Keratinocyte (primary cell): ENCODE results near the gene FRMD6. TPM values are rescaled to one million over a fixed set of nuclear protein-coding genes. Genes with fewer than 3 reads are reported as not detected.

Source experiments
- DNase-seq: peaks from one replicate; pipeline ENCODE4 v3.0.0-alpha.2; 2011; ENCODE audit warnings: low read depth, missing footprints, low spot score
- FAIRE-seq: peaks from 2 replicates; lab custom pipeline; 2011; peaks lifted over from hg19 to GRCh38; lab: Jason Lieb, UNC
- H2AFZ ChIP-seq: 2 replicates; pipeline ENCODE4 v1.6.0; 2012; ENCODE audit warnings: low read length, control low read depth, inconsistent platforms; ENCODE audit not compliant: control insufficient read depth
- H3K27ac ChIP-seq: 2 replicates; pipeline ENCODE4 v1.5.1; 2011; ENCODE audit warnings: low read length; ENCODE audit not compliant: control insufficient read depth, insufficient read depth
- H3K27me3 ChIP-seq: 3 replicates; pipeline ENCODE4 v1.6.0; 2011; ENCODE audit warnings: low read length; ENCODE audit not compliant: control insufficient read depth, insufficient read depth; ENCODE audit errors: extremely low read depth
- H3K36me3 ChIP-seq, 2 experiments: 2 replicates in 1 of 2; 3 replicates in 1 of 2; pipeline ENCODE4 v1.5.1; 2011; ENCODE audit warnings: low read length in 2 of 2, mild to moderate bottlenecking in 1 of 2; ENCODE audit not compliant: control insufficient read depth in 2 of 2, insufficient read depth in 2 of 2; ENCODE audit errors: extremely low read depth in 1 of 2
- H3K4me1 ChIP-seq: 3 replicates; pipeline ENCODE4 v1.5.1; 2011; ENCODE audit warnings: low read length; ENCODE audit not compliant: control insufficient read depth, insufficient read depth; ENCODE audit errors: extremely low read depth
- H3K4me2 ChIP-seq: 3 replicates; pipeline ENCODE4 v1.6.0; 2011; ENCODE audit warnings: low read depth, low read length; ENCODE audit not compliant: control insufficient read depth, insufficient read depth; ENCODE audit errors: extremely low read depth
- H3K4me3 ChIP-seq, 3 experiments: fragments of 200-600 bp in 1 of 3; sonication (generic) in 1 of 3; 2 replicates in 2 of 3; 3 replicates in 1 of 3; pipeline ENCODE4 v1.5.1; 2011 to 2016; ENCODE audit warnings: low read length in 3 of 3, mild to moderate bottlenecking in 3 of 3, control low read depth in 2 of 3, inconsistent platforms in 1 of 3, low read depth in 1 of 3, mixed read lengths in 1 of 3, mixed run types in 1 of 3, moderate library complexity in 1 of 3; ENCODE audit not compliant: control insufficient read depth in 2 of 3, insufficient read depth in 2 of 3; ENCODE audit errors: extremely low read depth in 1 of 3
- H3K79me2 ChIP-seq: 2 replicates; pipeline ENCODE4 v1.6.0; 2012; ENCODE audit warnings: low read length; ENCODE audit not compliant: control insufficient read depth, insufficient read depth
- H3K9ac ChIP-seq: 3 replicates; pipeline ENCODE4 v1.6.0; 2011; ENCODE audit warnings: low read length; ENCODE audit not compliant: control insufficient read depth, insufficient read depth; ENCODE audit errors: extremely low read depth
- H3K9me1 ChIP-seq: 3 replicates; pipeline ENCODE4 v1.6.0; 2011; ENCODE audit warnings: low read length; ENCODE audit not compliant: control insufficient read depth, insufficient read depth; ENCODE audit errors: extremely low read depth
- H3K9me3 ChIP-seq: 2 replicates; pipeline ENCODE4 v1.5.1; 2012; ENCODE audit warnings: low read depth, low read length; ENCODE audit not compliant: control insufficient read depth
- H4K20me1 ChIP-seq: 3 replicates; pipeline ENCODE4 v1.6.0; 2011; ENCODE audit warnings: low read length; ENCODE audit not compliant: control insufficient read depth, insufficient read depth; ENCODE audit errors: extremely low read depth
- EZH2 ChIP-seq: IDR thresholded peaks from one replicate; pipeline ENCODE4 v1.6.1; 2012; ENCODE audit warnings: inconsistent platforms, mild to moderate bottlenecking, low read length, moderate library complexity
- dilution Hi-C: fragments of 300-500 bp; cut with MboI; formaldehyde crosslinking; loops from one replicate; pipeline ENCODE4 v1.7.0; 2020; ENCODE audit warnings: low sequenced_read_pairs; ENCODE audit not compliant: extremely low pct_ligation_motif_present
- polyA plus RNA-seq, 5 experiments: library from polyadenylated mRNA; depleted of rRNA in 3 of 5; stranded (reverse) in 3 of 5; stranded (forward) in 1 of 5; unstranded in 1 of 5; fragments of >200 nt; gene quantifications; 1 replicate in 1 of 5; 2 replicates in 3 of 5; 3 replicates in 1 of 5; pipeline versions ENCODE4 v1.2.1 to v1.2.3, GENCODE V29; 2011 to 2012; ENCODE audit warnings: missing spikeins in 2 of 5, low read depth in 1 of 5, low replicate concordance in 1 of 5
- TF ChIP-seq, protein P1 (sequence below), 3 experiments: IDR thresholded peaks in 1 of 3; conservative IDR thresholded peaks in 1 of 3; optimal IDR thresholded peaks in 1 of 3; 2 replicates in 2 of 3; 3 replicates in 1 of 3; pipeline versions ENCODE3 to v1.5.1; 2011; ENCODE audit warnings: low read length in 3 of 3, mild to moderate bottlenecking in 3 of 3, moderate library complexity in 2 of 3, control low read depth in 1 of 3, inconsistent platforms in 1 of 3; ENCODE audit not compliant: insufficient read depth in 2 of 3; ENCODE audit errors: extremely low read depth in 1 of 3

Gene FRMD6
- polyA plus RNA-seq, 1 donor (not counting 4 experiments of a cell fraction or from before 2014, with no cell fraction given): 120 TPM

DNA sequence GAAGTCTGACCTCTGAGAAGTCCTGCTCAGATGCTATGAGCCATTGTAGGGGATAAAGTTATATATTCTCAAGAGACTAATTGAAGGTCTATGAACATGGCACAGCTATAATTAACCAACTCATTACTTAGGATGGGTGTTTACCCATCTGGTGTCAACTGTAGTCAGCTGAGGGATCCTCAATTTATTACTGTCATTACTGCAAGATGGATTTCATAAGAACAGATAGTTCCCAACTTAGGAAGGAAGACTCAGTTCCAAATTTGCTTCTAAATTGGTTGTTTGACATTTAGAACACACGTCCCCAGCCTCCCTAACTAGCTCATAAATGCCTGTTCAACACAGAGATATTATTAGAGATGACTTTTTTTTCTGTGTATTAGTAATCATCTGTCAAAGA lies 81.4 kb downstream of the FRMD6 start:
- TF ChIP-seq, protein P1, sequence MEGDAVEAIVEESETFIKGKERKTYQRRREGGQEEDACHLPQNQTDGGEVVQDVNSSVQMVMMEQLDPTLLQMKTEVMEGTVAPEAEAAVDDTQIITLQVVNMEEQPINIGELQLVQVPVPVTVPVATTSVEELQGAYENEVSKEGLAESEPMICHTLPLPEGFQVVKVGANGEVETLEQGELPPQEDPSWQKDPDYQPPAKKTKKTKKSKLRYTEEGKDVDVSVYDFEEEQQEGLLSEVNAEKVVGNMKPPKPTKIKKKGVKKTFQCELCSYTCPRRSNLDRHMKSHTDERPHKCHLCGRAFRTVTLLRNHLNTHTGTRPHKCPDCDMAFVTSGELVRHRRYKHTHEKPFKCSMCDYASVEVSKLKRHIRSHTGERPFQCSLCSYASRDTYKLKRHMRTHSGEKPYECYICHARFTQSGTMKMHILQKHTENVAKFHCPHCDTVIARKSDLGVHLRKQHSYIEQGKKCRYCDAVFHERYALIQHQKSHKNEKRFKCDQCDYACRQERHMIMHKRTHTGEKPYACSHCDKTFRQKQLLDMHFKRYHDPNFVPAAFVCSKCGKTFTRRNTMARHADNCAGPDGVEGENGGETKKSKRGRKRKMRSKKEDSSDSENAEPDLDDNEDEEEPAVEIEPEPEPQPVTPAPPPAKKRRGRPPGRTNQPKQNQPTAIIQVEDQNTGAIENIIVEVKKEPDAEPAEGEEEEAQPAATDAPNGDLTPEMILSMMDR (optimal IDR thresholded peaks at IDR 0.05 in 1 of 3, IDR thresholded peaks at IDR 0.05 in 1 of 3, conservative IDR thresholded peaks at IDR 0.05 in 1 of 3; ENCODE audit: extremely low read depth in 1 of 3, insufficient read depth in 2 of 3, low read length in 3 of 3): no peak
- no peak for TF ChIP-seq EZH2
- DNase-seq: no peak
- Histone ChIP-seq H3K9me1 (no peaks in the 10 kb centered on the region), H3K36me3 (peaks cover 4 to 8% of the 10 kb centered on the region in 2 experiments), H4K20me1 (no peaks in the 10 kb centered on the region), H3K9me3 (no peaks in the 10 kb centered on the region), H3K4me2 (no peak overlapping the region), H3K9ac (no peak overlapping the region), H3K27me3 (no peaks in the 10 kb centered on the region), H3K4me3 (no peak overlapping the region), H2AFZ (no peak overlapping the region), H3K79me2 (no peaks in the 10 kb centered on the region), H3K4me1 (no peaks in the 10 kb centered on the region), H3K27ac (no peak overlapping the region)
- dilution Hi-C loops: no loop called here
- FAIRE-seq: no peak

- Histone ChIP-seq H3K36me3 (no peaks in the 10 kb centered on the region), H3K9me1 (no peaks in the 10 kb centered on the region), H3K79me2 (no peaks in the 10 kb centered on the region), H2AFZ (no peak overlapping the region), H3K4me3 (no peak overlapping the region), H3K9ac (no peak overlapping the region), H4K20me1 (no peaks in the 10 kb centered on the region), H3K27me3 (no peaks in the 10 kb centered on the region), H3K4me1 (no peaks in the 10 kb centered on the region), H3K4me2 (no peak overlapping the region), H3K9me3 (no peaks in the 10 kb centered on the region), H3K27ac (no peak overlapping the region)
- DNase-seq (no peak), FAIRE-seq (no peak)
- TF ChIP-seq, protein P1 (optimal IDR thresholded peaks at IDR 0.05 in 1 of 3, IDR thresholded peaks at IDR 0.05 in 1 of 3, conservative IDR thresholded peaks at IDR 0.05 in 1 of 3; ENCODE audit: extremely low read depth in 1 of 3, insufficient read depth in 2 of 3, low read length in 3 of 3): no peak
- TF ChIP-seq EZH2: no peak
- dilution Hi-C loops: no loop called here
Observed at GRCh38 chr14:51735851-51736250, 84.1 kb downstream of the FRMD6 start.
